ENCODE data around the gene AP1S3.

- TF ChIP-seq, protein P1, sequence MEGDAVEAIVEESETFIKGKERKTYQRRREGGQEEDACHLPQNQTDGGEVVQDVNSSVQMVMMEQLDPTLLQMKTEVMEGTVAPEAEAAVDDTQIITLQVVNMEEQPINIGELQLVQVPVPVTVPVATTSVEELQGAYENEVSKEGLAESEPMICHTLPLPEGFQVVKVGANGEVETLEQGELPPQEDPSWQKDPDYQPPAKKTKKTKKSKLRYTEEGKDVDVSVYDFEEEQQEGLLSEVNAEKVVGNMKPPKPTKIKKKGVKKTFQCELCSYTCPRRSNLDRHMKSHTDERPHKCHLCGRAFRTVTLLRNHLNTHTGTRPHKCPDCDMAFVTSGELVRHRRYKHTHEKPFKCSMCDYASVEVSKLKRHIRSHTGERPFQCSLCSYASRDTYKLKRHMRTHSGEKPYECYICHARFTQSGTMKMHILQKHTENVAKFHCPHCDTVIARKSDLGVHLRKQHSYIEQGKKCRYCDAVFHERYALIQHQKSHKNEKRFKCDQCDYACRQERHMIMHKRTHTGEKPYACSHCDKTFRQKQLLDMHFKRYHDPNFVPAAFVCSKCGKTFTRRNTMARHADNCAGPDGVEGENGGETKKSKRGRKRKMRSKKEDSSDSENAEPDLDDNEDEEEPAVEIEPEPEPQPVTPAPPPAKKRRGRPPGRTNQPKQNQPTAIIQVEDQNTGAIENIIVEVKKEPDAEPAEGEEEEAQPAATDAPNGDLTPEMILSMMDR (IDR thresholded peaks at IDR 0.05), result no peak
- TF ChIP-seq POLR2A (IDR thresholded peaks at IDR 0.05), result no peak
- TF ChIP-seq POLR2AphosphoS5 (IDR thresholded peaks at IDR 0.05), result no peak
These were observed 24.1 kb downstream of the AP1S3 start for GRCh38 chr2:223813329-223813728.
